Sigmoid colon (tissue), 4 donors: Measurements from ENCODE around the gene RAB31.
"Not testable (repeated sequence)": the region's sequence is repeated elsewhere in the genome, so short reads cannot be mapped to it uniquely, and the experiment has no call there.

Experiments
- POLR2A ChIP-seq, 2 donors: fragments of 450-650 bp; IDR thresholded peaks; one replicate each; pipeline ENCODE4 v1.6.1; 2016; ENCODE audit warnings: antibody characterized with exemption in 2 of 2, mild to moderate bottlenecking in 2 of 2, moderate library complexity in 2 of 2
- POLR2AphosphoS5 ChIP-seq, 4 donors: sonication (generic); formaldehyde crosslinking; IDR thresholded peaks; one replicate each; pipeline ENCODE4 v1.6.1; 2017; ENCODE audit warnings: antibody characterized with exemption in 4 of 4
- TF ChIP-seq, protein P1 (sequence below), 4 experiments: fragments of 450-650 bp in 3 of 4; fragments of 200-600 bp in 1 of 4; IDR thresholded peaks; one replicate each; pipeline ENCODE4 v1.5.1; 2016 to 2019; ENCODE audit warnings: antibody characterized with exemption in 4 of 4, mild to moderate bottlenecking in 3 of 4, moderate library complexity in 2 of 4

DNA sequence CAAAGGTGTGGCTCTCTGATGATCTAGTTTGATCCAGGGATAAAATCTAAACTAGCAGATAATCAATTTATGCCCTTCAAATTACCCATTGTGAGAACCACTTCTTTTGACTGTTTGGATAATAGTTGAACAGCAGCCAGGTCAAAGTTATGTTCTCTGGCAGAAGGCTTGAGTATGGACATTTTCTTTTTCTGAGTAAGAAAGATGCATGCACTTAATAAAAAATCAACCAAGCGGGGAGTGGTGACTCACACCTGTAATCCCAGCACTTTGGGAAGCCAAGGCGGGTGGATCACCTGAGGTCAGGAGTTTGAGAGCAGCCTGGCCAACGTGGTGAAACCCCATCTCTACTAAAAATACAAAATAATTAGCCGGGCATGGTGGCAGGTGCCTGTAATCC, 183.4 kb downstream of the RAB31 start:
- TF ChIP-seq POLR2A, POLR2AphosphoS5 (IDR thresholded peaks at IDR 0.05): not testable (repeated sequence)
- TF ChIP-seq, protein P1, sequence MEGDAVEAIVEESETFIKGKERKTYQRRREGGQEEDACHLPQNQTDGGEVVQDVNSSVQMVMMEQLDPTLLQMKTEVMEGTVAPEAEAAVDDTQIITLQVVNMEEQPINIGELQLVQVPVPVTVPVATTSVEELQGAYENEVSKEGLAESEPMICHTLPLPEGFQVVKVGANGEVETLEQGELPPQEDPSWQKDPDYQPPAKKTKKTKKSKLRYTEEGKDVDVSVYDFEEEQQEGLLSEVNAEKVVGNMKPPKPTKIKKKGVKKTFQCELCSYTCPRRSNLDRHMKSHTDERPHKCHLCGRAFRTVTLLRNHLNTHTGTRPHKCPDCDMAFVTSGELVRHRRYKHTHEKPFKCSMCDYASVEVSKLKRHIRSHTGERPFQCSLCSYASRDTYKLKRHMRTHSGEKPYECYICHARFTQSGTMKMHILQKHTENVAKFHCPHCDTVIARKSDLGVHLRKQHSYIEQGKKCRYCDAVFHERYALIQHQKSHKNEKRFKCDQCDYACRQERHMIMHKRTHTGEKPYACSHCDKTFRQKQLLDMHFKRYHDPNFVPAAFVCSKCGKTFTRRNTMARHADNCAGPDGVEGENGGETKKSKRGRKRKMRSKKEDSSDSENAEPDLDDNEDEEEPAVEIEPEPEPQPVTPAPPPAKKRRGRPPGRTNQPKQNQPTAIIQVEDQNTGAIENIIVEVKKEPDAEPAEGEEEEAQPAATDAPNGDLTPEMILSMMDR (IDR thresholded peaks at IDR 0.05) = not testable (repeated sequence)
